ENCODE results near the gene MORN2.

MORN2 gene

GRCh38 chr2:38892819-38893218 lies 17.0 kb downstream of the MORN2 start:
- no peak for DNase-seq

DNA sequence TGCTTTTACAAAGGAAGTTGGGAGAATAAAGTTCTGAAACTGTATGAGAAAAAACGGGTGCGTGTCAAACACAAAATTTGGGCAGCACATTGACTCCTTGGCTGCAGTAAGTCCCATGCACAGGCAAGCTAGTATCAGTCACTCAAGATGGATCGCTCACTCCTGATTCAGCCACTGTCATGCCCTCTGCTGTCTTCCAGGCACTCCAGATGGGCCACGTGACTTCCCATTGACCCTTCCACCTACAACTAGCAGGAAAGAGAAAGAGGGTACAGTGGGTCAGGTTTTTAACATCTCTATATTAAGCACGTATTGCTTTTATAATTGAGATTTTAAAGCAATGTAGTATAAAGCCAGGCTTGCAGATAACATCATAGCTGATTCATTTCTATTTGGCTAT lies 22.5 kb downstream of the MORN2 start:
- no peak for DNase-seq

DNA sequence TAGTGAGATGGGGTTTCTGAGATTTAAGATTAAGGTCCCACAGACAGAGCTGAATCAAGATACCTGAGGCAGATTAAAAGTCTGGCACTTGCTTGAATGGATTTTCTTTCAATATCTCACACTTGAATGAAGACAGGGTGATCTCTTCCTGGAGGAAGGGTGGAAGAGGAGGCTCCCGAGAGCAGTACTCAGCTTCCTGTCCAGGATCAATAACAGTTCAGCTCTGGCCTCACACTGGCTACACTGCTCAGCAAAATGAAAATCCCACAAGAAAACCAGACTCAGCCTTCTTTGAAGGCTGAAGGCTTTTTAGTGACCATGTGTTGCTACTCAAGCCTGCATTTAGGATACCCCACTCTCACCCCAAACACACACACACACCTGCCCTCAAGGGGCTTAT lies 24.9 kb downstream of the MORN2 start:
- no peak for DNase-seq

DNA sequence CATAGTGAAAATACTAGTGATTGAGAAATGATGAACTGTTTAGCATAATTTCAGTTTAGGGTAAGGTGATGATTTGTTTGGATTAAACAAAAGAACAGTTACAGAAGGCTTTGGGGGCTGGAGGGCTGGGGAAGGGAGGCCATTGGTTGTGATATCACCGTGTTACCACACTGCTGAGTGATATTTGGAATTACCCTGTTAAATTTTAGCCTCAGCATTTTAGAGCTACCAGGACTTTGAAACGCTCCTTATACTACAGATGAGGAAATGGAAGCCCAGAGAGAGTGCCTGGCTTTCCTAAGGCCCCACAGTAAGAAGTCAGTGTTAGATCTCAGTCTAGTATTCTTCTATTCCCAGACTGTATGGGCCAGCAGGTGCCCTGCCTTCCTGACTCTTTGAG lies 29.5 kb downstream of the MORN2 start:
- DNase-seq: no peak

GRCh38 chr2:38907242-38907641 lies 31.5 kb downstream of the MORN2 start:
- DNase-seq: no peak

DNA sequence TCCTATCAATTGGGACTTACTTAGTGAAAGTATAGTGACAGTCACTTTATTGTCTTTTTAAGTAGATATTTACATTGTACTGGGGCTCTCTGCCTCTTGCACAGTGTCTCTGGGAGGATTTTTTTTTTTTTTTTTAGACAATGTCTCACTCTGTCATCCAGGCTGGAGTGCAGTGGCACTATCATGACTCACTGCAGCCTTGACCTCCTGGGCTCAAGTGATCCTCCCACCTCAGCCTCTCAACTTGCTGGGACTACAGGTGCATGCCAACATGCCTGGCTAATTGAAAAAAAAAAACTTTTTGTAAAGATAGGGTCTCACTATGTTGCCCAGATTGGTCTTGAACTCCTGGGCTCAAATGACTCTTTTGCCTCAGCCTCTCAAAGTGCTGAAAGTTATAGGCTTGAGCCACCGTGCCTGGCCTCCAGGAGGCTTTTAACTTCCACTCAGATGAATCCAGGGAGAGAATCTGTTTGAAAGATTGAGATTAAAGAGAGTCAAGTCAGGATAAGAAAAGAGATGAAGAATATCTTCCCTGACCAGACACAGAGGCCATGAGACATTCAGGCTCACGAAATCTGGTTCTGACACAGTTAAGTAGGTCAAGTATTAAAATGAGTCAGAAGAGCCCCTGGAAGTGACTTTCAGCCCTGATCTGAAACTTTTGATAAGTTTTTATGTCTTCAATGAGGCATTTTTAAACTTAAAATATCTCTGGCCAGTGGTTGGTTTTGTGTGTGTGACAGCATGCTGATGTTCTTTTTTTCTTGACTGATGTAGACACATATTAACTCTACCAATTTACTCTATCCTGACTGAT lies 32.2 kb downstream of the MORN2 start:
- DNase-seq: no peak

DNA sequence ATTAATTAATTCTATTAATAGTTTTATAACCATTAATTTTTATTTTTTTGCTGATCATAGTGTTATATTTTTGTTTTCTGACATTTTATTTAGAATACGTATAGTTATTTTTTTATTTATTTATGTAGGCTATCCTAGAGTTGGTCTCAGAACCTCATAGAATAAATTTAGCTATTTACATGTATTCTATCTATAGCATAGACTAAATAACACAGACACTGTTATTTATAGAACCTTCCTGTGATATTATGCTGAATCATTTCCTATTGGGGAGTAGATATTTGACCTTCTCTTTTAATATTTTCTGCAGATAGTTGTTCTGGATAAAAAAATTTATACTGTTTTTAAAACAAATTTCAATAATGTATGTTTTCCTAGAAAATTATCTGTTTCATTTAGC lies 34.1 kb downstream of the MORN2 start:
- no peak for DNase-seq

GRCh38 chr2:38911191-38911590 lies 35.4 kb downstream of the MORN2 start:
- DNase-seq: no peak

DNA sequence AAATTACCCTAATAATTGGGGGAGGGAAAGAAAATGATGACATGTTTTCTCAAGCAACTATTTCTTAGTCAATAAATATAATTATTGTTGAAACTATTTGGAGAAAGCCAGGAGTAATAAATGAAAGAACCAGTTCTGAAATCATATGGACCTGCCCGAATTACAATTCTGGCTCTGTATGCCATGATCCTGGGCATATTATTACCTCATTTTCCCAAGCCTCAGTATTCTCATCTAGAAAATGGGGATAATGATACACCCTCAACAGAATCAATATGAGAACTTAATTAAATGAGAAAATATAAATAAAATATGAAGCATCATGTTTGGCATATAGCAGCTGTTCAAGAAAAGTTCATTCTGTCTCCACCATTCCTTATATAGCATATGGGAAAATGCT lies 36.8 kb downstream of the MORN2 start:
- no peak for DNase-seq

DNA sequence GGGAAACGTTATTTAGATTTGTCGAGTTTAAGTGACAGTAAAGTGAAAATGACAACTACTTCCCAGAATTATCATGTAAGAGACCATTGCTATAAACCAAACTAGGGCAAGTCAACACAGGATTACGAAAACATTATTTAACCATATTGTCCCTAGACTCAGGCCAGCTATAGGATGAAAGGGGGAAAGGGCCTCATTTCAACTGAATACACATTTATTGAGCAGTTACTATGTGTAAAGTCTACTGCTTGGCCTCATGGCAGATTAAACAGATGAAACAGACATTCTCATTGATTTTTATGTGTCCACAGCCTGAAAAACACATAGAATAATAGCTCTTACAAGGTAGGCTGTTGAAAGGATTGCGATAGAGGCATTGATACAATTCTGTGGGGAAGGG lies 46.6 kb downstream of the MORN2 start:
- DNase-seq: no peak

GRCh38 chr2:38922902-38923301 lies 47.1 kb downstream of the MORN2 start:
- no peak for DNase-seq

DNA sequence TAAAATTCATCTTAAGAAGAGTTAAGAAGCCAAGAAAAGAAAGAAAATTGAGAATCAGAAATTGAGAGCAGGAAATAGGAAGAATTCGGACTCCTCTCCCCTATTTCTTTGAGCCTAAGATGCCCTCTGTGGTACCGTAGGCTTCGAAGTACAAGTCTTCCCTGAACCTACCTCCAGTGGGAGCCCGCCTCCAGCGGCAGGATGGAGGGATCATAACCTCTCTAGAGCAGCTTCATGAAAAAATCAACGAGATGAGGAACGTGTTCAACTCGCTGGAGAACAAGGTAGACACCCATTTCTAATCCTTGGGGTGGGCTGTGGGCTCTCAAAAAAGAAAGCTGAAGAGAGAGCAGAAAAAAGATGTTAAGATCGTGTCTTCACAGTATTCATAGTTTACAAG lies 50.2 kb downstream of the MORN2 start:
- DNase-seq: no peak

- DNase-seq: no peak
These were observed 54.8 kb downstream of the MORN2 start for GRCh38 chr2:38930600-38930999.
